Measurements from ENCODE around the gene PRXL2B.

DNA sequence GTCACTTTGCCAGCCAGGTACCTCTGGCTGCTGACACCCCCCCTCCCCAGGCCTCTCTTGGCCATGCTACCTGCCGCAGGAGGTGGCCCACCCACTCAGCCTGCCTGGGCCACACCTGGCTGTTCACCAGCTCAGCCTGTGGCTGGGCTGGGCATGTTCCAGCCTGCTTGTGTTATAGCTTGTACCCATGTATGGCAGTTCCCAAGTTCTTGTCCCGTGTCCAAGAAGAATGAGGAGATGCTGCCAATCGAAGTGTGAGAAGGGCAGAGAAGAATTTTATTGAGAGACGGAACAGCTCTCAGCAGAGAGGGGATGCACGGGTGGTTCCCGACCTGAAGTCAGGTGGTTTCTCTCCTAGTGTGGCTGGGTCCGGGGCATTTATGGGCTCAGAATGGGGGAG is 50.2 kb downstream of the PRXL2B start:
- TF ChIP-seq, protein P1, sequence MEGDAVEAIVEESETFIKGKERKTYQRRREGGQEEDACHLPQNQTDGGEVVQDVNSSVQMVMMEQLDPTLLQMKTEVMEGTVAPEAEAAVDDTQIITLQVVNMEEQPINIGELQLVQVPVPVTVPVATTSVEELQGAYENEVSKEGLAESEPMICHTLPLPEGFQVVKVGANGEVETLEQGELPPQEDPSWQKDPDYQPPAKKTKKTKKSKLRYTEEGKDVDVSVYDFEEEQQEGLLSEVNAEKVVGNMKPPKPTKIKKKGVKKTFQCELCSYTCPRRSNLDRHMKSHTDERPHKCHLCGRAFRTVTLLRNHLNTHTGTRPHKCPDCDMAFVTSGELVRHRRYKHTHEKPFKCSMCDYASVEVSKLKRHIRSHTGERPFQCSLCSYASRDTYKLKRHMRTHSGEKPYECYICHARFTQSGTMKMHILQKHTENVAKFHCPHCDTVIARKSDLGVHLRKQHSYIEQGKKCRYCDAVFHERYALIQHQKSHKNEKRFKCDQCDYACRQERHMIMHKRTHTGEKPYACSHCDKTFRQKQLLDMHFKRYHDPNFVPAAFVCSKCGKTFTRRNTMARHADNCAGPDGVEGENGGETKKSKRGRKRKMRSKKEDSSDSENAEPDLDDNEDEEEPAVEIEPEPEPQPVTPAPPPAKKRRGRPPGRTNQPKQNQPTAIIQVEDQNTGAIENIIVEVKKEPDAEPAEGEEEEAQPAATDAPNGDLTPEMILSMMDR (conservative IDR thresholded peaks at IDR 0.05; ENCODE audit: low read length) = no peak
- no peak for TF ChIP-seq EZH2phosphoT487 (IDR thresholded peaks at IDR 0.05; ENCODE audit: borderline replicate concordance, low read depth, low read length)

Measured in OCI-LY7 (cell line).